Body of pancreas (tissue), 4 donors: Measurements from ENCODE around the gene KLHL22.
"Not testable (repeated sequence)": the region's sequence is repeated elsewhere in the genome, so short reads cannot be mapped to it uniquely, and the experiment has no call there.

Experiments used
- CTCF ChIP-seq, 7 experiments: fragments of 450-650 bp in 4 of 7; fragments of 200-600 bp in 3 of 7; sonication (generic) in 3 of 7; IDR thresholded peaks; one replicate each; pipeline ENCODE4 v1.5.1; 2016 to 2019; ENCODE audit warnings: antibody characterized with exemption in 7 of 7
- POLR2A ChIP-seq, 3 donors: fragments of 450-650 bp; IDR thresholded peaks; one replicate each; pipeline ENCODE4 v1.6.1; 2016; ENCODE audit warnings: antibody characterized with exemption in 3 of 3, mild to moderate bottlenecking in 2 of 3

- TF ChIP-seq CTCF, POLR2A (IDR thresholded peaks at IDR 0.05): not testable (repeated sequence)
Observed at GRCh38 chr22:20451129-20451778, 44.3 kb downstream of the KLHL22 start.
